Neural progenitor cell (in vitro differentiated cells): ENCODE results near the gene CASP6. TPM values are rescaled to one million over a fixed set of nuclear protein-coding genes. Genes with fewer than 3 reads are reported as not detected.

ENCODE experiments used
- DNase-seq: peaks from one replicate; pipeline ENCODE4 v3.0.0-alpha.2; 2016; ENCODE audit warnings: low spot score
- H2AFZ ChIP-seq: fragments of 200-600 bp; sonication (generic); replicated peaks from 2 replicates; pipeline ENCODE4 v1.6.1; 2016; ENCODE audit warnings: antibody characterized with exemption
- H3F3A ChIP-seq: fragments of 200-600 bp; sonication (generic); 2 replicates; pipeline ENCODE4 v1.6.1; 2016; ENCODE audit warnings: antibody characterized with exemption, low read depth
- H3K27ac ChIP-seq: fragments of 200-600 bp; sonication (generic); 2 replicates; pipeline ENCODE4 v1.5.1; 2016; ENCODE audit warnings: mild to moderate bottlenecking
- H3K27me3 ChIP-seq: fragments of 200-600 bp; sonication (generic); 2 replicates; pipeline ENCODE4 v1.6.1; 2016; ENCODE audit warnings: mild to moderate bottlenecking, moderate library complexity
- H3K36me3 ChIP-seq: fragments of 200-600 bp; sonication (generic); 2 replicates; pipeline ENCODE4 v1.5.1; 2016
- H3K4me1 ChIP-seq: fragments of 200-600 bp; sonication (generic); 2 replicates; pipeline ENCODE4 v1.6.1; 2016; ENCODE audit warnings: mixed run types
- H3K4me2 ChIP-seq: fragments of 200-600 bp; sonication (generic); 2 replicates; pipeline ENCODE4 v1.6.1; 2016
- H3K4me3 ChIP-seq: fragments of 200-600 bp; sonication (generic); 2 replicates; pipeline ENCODE4 v1.5.1; 2016
- H3K79me2 ChIP-seq: fragments of 200-600 bp; sonication (generic); 2 replicates; pipeline ENCODE4 v1.6.1; 2016; ENCODE audit warnings: low read depth
- H3K9ac ChIP-seq: fragments of 200-600 bp; sonication (generic); 2 replicates; pipeline ENCODE4 v1.6.1; 2016
- H3K9me3 ChIP-seq: fragments of 200-600 bp; sonication (generic); 2 replicates; pipeline ENCODE4 v1.5.1; 2016; ENCODE audit warnings: low read depth
- H4K20me1 ChIP-seq: fragments of 200-600 bp; sonication (generic); 2 replicates; pipeline ENCODE4 v1.6.1; 2016; ENCODE audit warnings: low read depth
- H3K27ac Mint-ChIP-seq: 3 replicates; pipeline ENCODE4 v1.8.0; 2021; ENCODE audit warnings: mixed read lengths
- H3K27me3 Mint-ChIP-seq: 2 replicates; pipeline ENCODE4 v1.8.0; 2022; ENCODE audit warnings: low read depth, mild to moderate bottlenecking, inconsistent platforms, moderate library complexity, mixed read lengths; ENCODE audit not compliant: insufficient read depth
- H3K36me3 Mint-ChIP-seq: 3 replicates; pipeline ENCODE4 v1.8.0; 2021; ENCODE audit warnings: mixed read lengths
- H3K4me1 Mint-ChIP-seq: 3 replicates; pipeline ENCODE4 v1.8.0; 2021; ENCODE audit warnings: mixed read lengths
- H3K4me3 Mint-ChIP-seq: 3 replicates; pipeline ENCODE4 v1.8.0; 2021; ENCODE audit warnings: mild to moderate bottlenecking, moderate library complexity, mixed read lengths
- H3K9me3 Mint-ChIP-seq: 3 replicates; pipeline ENCODE4 v1.8.0; 2020; ENCODE audit warnings: mixed read lengths
- CTCF ChIP-seq: fragments of 200-600 bp; sonication (generic); IDR thresholded peaks from 2 replicates; pipeline ENCODE4 v1.5.1; 2017; ENCODE audit warnings: antibody characterized with exemption, mild to moderate bottlenecking
- EZH2 ChIP-seq: fragments of 200-600 bp; sonication (generic); IDR thresholded peaks from 2 replicates; pipeline ENCODE4 v1.6.1; 2017; ENCODE audit warnings: antibody characterized with exemption, mild to moderate bottlenecking, moderate library complexity
- EZH2phosphoT487 ChIP-seq: fragments of 200-600 bp; sonication (generic); IDR thresholded peaks from 2 replicates; pipeline ENCODE4 v1.6.1; 2017; ENCODE audit warnings: antibody characterized with exemption
- total RNA-seq: library from RNA; depleted of rRNA; stranded (reverse); fragments of >200 nt; gene quantifications from 2 replicates; pipeline ENCODE4 v1.2.3, GENCODE V29; 2015; ENCODE audit warnings: low replicate concordance

CASP6 gene
- total RNA-seq, 1 donor from 2014 or later: 37.2 TPM

DNA sequence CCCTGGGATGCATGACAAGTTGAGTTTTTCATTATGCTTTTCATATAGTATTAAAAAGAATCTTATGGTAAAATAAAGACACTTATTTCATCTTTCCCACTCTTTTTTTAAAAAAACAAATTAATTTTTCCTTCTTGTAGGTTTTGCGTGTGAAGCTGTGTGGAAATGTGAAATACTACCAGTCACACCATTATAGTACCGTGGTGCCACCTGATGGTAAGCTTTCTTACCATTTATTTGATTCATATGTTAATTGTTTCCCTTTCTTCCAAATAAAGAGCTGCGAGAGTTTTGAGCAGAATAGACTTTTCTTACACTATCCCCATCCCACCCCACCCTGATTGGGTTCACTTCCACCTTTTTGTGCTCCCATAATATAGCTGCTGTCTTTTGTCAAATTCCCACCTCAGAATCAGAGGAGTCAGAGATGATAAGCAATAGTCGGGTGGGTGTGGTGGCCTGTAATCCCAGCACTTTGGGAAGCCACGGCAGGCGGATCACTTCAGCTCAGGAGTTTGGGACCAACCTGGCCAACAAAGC lies 44.3 kb downstream of the CASP6 start:
- H2AFZ ChIP-seq: no peak overlapping the region
- H3K79me2 ChIP-seq: no peaks in the 10 kb centered on the region
- no peaks in the 10 kb centered on the region for H3F3A ChIP-seq
- TF ChIP-seq EZH2 (no peak), EZH2phosphoT487 (no peak), CTCF (no peak)
- no peaks in the 10 kb centered on the region for H3K27me3 ChIP-seq
- Mint-ChIP-seq H3K9me3 (no peaks in the 10 kb centered on the region), H3K4me1 (peaks cover 15% of the 10 kb centered on the region), H3K27me3 (peaks cover 2% of the 10 kb centered on the region), H3K4me3 (no peak overlapping the region), H3K36me3 (no peaks in the 10 kb centered on the region), H3K27ac (no peak overlapping the region)
- H3K4me1 ChIP-seq: peaks cover 6% of the 10 kb centered on the region
- H3K9ac ChIP-seq: no peak overlapping the region
- H4K20me1 ChIP-seq: no peaks in the 10 kb centered on the region
- H3K9me3 ChIP-seq: no peaks in the 10 kb centered on the region
- no peak overlapping the region for H3K4me3 ChIP-seq
- H3K27ac ChIP-seq: no peak overlapping the region
- no peak overlapping the region for H3K4me2 ChIP-seq
- no peaks in the 10 kb centered on the region for H3K36me3 ChIP-seq
- no peak for DNase-seq

DNA sequence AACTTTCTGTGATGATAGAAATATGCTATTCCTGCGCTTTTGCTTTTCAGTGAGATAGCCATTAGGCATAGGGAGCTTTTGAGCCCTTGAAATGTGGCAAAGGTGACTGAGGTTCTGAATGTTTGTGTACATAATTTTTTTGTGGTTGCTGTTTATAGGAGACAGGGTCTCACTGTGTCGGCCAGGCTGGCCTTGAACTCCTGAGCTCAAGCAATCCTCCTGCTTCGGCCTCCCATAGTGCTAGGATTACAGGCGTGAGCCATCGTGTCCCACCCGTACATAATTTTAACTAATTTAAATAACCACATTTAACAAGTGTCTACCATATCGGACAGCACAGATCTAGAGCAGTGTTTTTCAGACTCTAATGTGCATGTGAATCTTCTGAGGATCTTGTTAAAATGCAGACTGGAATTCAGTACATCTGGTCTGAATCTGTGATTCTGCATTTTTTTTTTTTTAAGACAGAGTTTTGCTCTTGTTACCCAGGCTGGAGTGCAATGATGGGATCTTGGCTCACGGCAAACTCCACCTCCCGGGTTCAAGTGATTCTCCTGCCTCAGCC lies 45.3 kb downstream of the CASP6 start:
- peaks cover 14% of the 10 kb centered on the region for H3K4me1 Mint-ChIP-seq
- H3K27ac ChIP-seq: no peak overlapping the region
- DNase-seq: no peak
- H3K4me3 Mint-ChIP-seq: no peak overlapping the region
- H3K4me3 ChIP-seq: no peak overlapping the region
- peaks cover 2% of the 10 kb centered on the region for H3K27me3 Mint-ChIP-seq
- no peaks in the 10 kb centered on the region for H3K27me3 ChIP-seq
- H2AFZ ChIP-seq: no peak overlapping the region
- no peaks in the 10 kb centered on the region for H3K36me3 Mint-ChIP-seq
- H3K9me3 ChIP-seq: no peaks in the 10 kb centered on the region
- H3K27ac Mint-ChIP-seq: no peak overlapping the region
- no peaks in the 10 kb centered on the region for H4K20me1 ChIP-seq
- H3K36me3 ChIP-seq: no peaks in the 10 kb centered on the region
- no peak overlapping the region for H3K9ac ChIP-seq
- no peak for TF ChIP-seq EZH2
- no peak for TF ChIP-seq CTCF
- no peak for TF ChIP-seq EZH2phosphoT487
- no peaks in the 10 kb centered on the region for H3F3A ChIP-seq
- no peak overlapping the region for H3K4me2 ChIP-seq
- peaks cover 6% of the 10 kb centered on the region for H3K9me3 Mint-ChIP-seq
- H3K79me2 ChIP-seq: no peaks in the 10 kb centered on the region
- peaks cover 6% of the 10 kb centered on the region for H3K4me1 ChIP-seq

DNA sequence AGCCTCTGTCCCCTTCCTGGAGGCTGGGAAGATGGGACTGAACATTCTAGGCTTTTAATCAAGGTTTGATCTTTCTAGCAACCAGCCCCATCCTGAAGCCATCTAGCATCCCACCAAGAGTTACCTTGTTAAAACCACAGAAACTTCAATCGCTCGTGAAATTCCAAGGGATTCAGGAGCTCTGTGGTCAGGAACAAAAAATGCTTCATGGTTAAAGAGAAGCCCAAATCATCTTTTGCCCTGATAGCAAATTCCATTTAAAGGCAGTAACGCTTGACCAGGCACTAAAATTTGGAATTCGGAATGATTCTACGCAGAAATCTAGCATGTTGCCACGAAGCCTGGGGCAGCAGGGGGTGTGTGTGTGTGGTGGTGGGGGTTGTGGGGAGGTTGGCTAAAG lies 47.8 kb downstream of the CASP6 start:
- Histone ChIP-seq H3K27me3 (no peaks in the 10 kb centered on the region), H3K4me2 (no peak overlapping the region), H3K4me3 (no peak overlapping the region), H2AFZ (no peak overlapping the region), H3K9ac (no peak overlapping the region), H3K79me2 (no peaks in the 10 kb centered on the region), H3K36me3 (no peaks in the 10 kb centered on the region), H3K4me1 (peaks cover 6% of the 10 kb centered on the region), H3F3A (no peaks in the 10 kb centered on the region), H3K27ac (no peak overlapping the region), H3K9me3 (no peaks in the 10 kb centered on the region), H4K20me1 (no peaks in the 10 kb centered on the region)
- Mint-ChIP-seq H3K27ac (no peak overlapping the region), H3K4me1 (peaks cover 10% of the 10 kb centered on the region), H3K27me3 (peaks cover 6% of the 10 kb centered on the region), H3K9me3 (peaks cover 19% of the 10 kb centered on the region), H3K4me3 (no peak overlapping the region), H3K36me3 (peaks cover 3% of the 10 kb centered on the region)
- no peak for TF ChIP-seq CTCF
- TF ChIP-seq EZH2phosphoT487: no peak
- TF ChIP-seq EZH2: no peak
- DNase-seq: no peak
